K562 (cell line): ENCODE measurements around the gene ZNF24. TPM values are rescaled to one million over a fixed set of nuclear protein-coding genes. Genes with fewer than 3 reads are reported as not detected.

ENCODE experiments used
- ARID1B ChIP-seq: fragments of 450-650 bp; IDR thresholded peaks from 2 replicates; pipeline ENCODE4 v1.6.1; 2016; ENCODE audit warnings: antibody characterized with exemption, mild to moderate bottlenecking, inconsistent platforms
- ARID4B ChIP-seq: sonication (generic); formaldehyde crosslinking; IDR thresholded peaks from 2 replicates; pipeline ENCODE4 v1.8.0; 2022; ENCODE audit warnings: mild to moderate bottlenecking, missing genetic modification reagents
- C11orf30 ChIP-seq: fragments of 450-650 bp; IDR thresholded peaks from 2 replicates; pipeline ENCODE4 v1.6.1; 2016; ENCODE audit warnings: low read depth, mild to moderate bottlenecking
- CAMTA2 ChIP-seq: fragments of 250-450 bp; sonication (Bioruptor Pico); conservative IDR thresholded peaks from 2 replicates; pipeline ENCODE4 v1.5.1; 2022
- CBX1 ChIP-seq: sonication (generic); IDR thresholded peaks from 2 replicates; pipeline ENCODE4 v1.6.1; 2016; ENCODE audit warnings: antibody characterized with exemption, low read depth, mild to moderate bottlenecking
- EWSR1 ChIP-seq: fragments of 450-650 bp; IDR thresholded peaks from 2 replicates; pipeline ENCODE4 v1.6.1; 2018; ENCODE audit warnings: borderline replicate concordance, mild to moderate bottlenecking, low read depth, moderate library complexity; ENCODE audit not compliant: partially characterized antibody
- HNRNPH1 ChIP-seq: fragments of 200-400 bp; formaldehyde crosslinking; optimal IDR thresholded peaks from 2 replicates; pipeline ENCODE3; 2017; ENCODE audit warnings: low read depth, mild to moderate bottlenecking, low read length, moderate library complexity
- MAFG ChIP-seq: fragments of 450-650 bp; conservative IDR thresholded peaks from 2 replicates; pipeline ENCODE4 v1.6.1; 2016; ENCODE audit warnings: missing genetic modification characterization, missing compliant biosample characterization
- MBD1 ChIP-seq: fragments of 250-450 bp; sonication (Bioruptor Pico); IDR thresholded peaks from 2 replicates; pipeline ENCODE4 v1.8.0; 2022; ENCODE audit warnings: inconsistent platforms
- MCM7 ChIP-seq, 2 experiments: fragments of 450-650 bp; IDR thresholded peaks; 2 replicates each; pipeline ENCODE4 v1.6.1; 2016 to 2018
- POLR2AphosphoS2 ChIP-seq: IDR thresholded peaks from 2 replicates; pipeline ENCODE4 v1.6.1; 2012; ENCODE audit warnings: low read length, improper control_type of control experiment
- RBBP5 ChIP-seq: fragments of 200-600 bp; sonication (generic); IDR thresholded peaks from 2 replicates; pipeline ENCODE4 v1.6.1; 2012; ENCODE audit warnings: borderline replicate concordance, mild to moderate bottlenecking, low read length, control low read depth, inconsistent platforms; ENCODE audit not compliant: insufficient read depth, poor library complexity, severe bottlenecking
- TCF15 ChIP-seq: fragments of 250-450 bp; sonication (Bioruptor Pico); IDR thresholded peaks from 2 replicates; pipeline ENCODE4 v1.8.0; 2022; ENCODE audit warnings: moderate library complexity, mild to moderate bottlenecking, inconsistent platforms
- TEAD2 ChIP-seq: fragments of 450-650 bp; IDR thresholded peaks from 2 replicates; pipeline ENCODE4 v1.6.1; 2016; ENCODE audit warnings: missing genetic modification characterization, control low read depth, missing compliant biosample characterization
- THAP7 ChIP-seq: fragments of 250-450 bp; sonication (Bioruptor Pico); IDR thresholded peaks from 2 replicates; pipeline ENCODE4 v1.5.0; 2021
- ZBTB9 ChIP-seq: fragments of 450-650 bp; formaldehyde crosslinking; IDR thresholded peaks from 2 replicates; pipeline ENCODE4 v1.4.0; 2020; ENCODE audit warnings: mild to moderate bottlenecking, moderate library complexity
- ZNF133 ChIP-seq: fragments of 250-450 bp; sonication (Bioruptor Pico); IDR thresholded peaks from 2 replicates; pipeline ENCODE4 v1.4.0; 2020; ENCODE audit warnings: mild to moderate bottlenecking
- ZNF584 ChIP-seq: fragments of 200-800 bp; sonication (Bioruptor generic); IDR thresholded peaks from 2 replicates; pipeline ENCODE4 v1.6.1; 2016; ENCODE audit warnings: low read depth, mild to moderate bottlenecking, missing genetic modification characterization, missing compliant biosample characterization
- ZNF699 ChIP-seq: fragments of 250-450 bp; sonication (Bioruptor Pico); IDR thresholded peaks from 2 replicates; pipeline ENCODE4 v1.8.0; 2021; ENCODE audit warnings: mild to moderate bottlenecking, moderate library complexity; ENCODE audit not compliant: insufficient replicate concordance
- polyA plus RNA-seq, 8 experiments: library from polyadenylated mRNA; depleted of rRNA in 4 of 8; stranded (reverse) in 5 of 8; unstranded in 3 of 8; fragments of >200 nt; fragmentation: Nextera tagmentation in 2 of 8; fragmentation: Illumina TruSeq in 1 of 8; extraction: Ambion mirVana in 2 of 8; extraction: Trizol in 1 of 8; gene quantifications; 2 replicates each; pipeline versions ENCODE4 v1.2.1 to v1.2.3, GENCODE V29; 2011 to 2014; ENCODE audit warnings: inconsistent platforms in 1 of 8, missing spikeins in 1 of 8
- total RNA-seq, 7 experiments: library from RNA; depleted of rRNA in 6 of 7; stranded (reverse); fragments of >200 nt in 6 of 7; fragmentation: Illumina TruSeq in 2 of 7; extraction: Trizol in 2 of 7; gene quantifications; 2 replicates each; pipeline versions ENCODE4 v1.2.1 to v1.2.3, GENCODE V29; 2011 to 2021; ENCODE audit warnings: low replicate concordance in 1 of 7

The ZNF24 gene
- total and polyA plus RNA-seq, 9 of the 15 experiments (the other 6 are each of a cell fraction or from before 2014, with no cell fraction given), result 35.7 to 72.8 (median 54.1) TPM

GRCh38 chr18:35343936-35344735 lies at the start of gene ZNF24 (continued):
- no peak for TF ChIP-seq ARID4B
- TF ChIP-seq MBD1 (CRISPR knock-in tag), result no peak
- 0 out of 2 replicates have a peak, but pooled peaks have one; percentile 82 for TF ChIP-seq CBX1
- TF ChIP-seq EWSR1, result no peak
- TF ChIP-seq ZNF133, result no peak
- peak; percentile 51 for TF ChIP-seq ARID1B
- TF ChIP-seq POLR2AphosphoS2, result peak; percentile 63; the same call in 1 of the 2 replicates
- TF ChIP-seq MAFG, result no peak
- TF ChIP-seq ZBTB9 (CRISPR knock-in tag), result peak; percentile 92
- no peak for TF ChIP-seq TCF15 (CRISPR knock-in tag)
- TF ChIP-seq CAMTA2, result no peak
- no peak for TF ChIP-seq ZNF699
- TF ChIP-seq THAP7 (CRISPR knock-in tag), result 0 out of 2 replicates have a peak, but pooled peaks have one; percentile 35
- TF ChIP-seq TEAD2, result no peak
- no peak for TF ChIP-seq MCM7 (IDR thresholded peaks at IDR 0.05)
- TF ChIP-seq RBBP5, result peak; percentile 97
- TF ChIP-seq C11orf30, result peak; percentile 32; the same call in 1 of the 2 replicates
- TF ChIP-seq HNRNPH1, result no peak
- TF ChIP-seq ZNF584, result peak; percentile 87; the same call in 1 of the 2 replicates
